ENCODE measurements around the gene CPLX3.

DNA sequence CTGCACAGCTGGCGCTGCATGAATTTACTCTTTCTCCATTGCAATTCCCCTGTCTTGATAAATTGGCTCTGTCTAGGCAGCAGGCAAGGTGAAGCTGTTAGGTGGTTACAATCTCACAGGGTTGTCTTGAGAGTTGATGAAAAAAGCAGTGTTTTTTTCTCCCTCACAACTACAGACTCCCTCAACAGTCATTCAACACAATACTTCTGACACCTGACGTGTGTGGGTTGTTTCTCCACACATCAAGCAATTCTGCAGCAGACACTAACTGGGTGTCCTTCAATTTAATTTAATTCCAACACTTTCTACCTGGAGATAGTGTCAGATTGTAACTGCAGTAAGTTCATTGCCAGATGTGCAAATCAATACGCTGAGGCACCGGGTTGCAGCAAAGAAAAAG lies 51.8 kb downstream of the CPLX3 start:
- TF ChIP-seq, protein P1, sequence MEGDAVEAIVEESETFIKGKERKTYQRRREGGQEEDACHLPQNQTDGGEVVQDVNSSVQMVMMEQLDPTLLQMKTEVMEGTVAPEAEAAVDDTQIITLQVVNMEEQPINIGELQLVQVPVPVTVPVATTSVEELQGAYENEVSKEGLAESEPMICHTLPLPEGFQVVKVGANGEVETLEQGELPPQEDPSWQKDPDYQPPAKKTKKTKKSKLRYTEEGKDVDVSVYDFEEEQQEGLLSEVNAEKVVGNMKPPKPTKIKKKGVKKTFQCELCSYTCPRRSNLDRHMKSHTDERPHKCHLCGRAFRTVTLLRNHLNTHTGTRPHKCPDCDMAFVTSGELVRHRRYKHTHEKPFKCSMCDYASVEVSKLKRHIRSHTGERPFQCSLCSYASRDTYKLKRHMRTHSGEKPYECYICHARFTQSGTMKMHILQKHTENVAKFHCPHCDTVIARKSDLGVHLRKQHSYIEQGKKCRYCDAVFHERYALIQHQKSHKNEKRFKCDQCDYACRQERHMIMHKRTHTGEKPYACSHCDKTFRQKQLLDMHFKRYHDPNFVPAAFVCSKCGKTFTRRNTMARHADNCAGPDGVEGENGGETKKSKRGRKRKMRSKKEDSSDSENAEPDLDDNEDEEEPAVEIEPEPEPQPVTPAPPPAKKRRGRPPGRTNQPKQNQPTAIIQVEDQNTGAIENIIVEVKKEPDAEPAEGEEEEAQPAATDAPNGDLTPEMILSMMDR (conservative IDR thresholded peaks at IDR 0.05; ENCODE audit: low read length), result no peak
- no peak for TF ChIP-seq EZH2phosphoT487 (IDR thresholded peaks at IDR 0.05; ENCODE audit: borderline replicate concordance)

All from Loucy (cell line).